AG04449 (cell line): ENCODE data around the gene KAT2B.
A peak's percentile ranks its signal among the peaks of the same experiment; 100 is the strongest.

Experiments used
- CTCF ChIA-PET: fragments of 350-600 bp; formaldehyde crosslinking; extraction: SDS; loops from one replicate; lab custom pipeline; 2021; ENCODE audit warnings: antibody characterized with exemption; lab: Yijun Ruan, JAX
- POLR2A ChIA-PET: fragments of 400-600, 350-600 bp; formaldehyde crosslinking; extraction: SDS; loops from one replicate; lab custom pipeline; 2020; ENCODE audit warnings: antibody characterized with exemption, inconsistent platforms; lab: Yijun Ruan, JAX
- DNase-seq: peaks from one replicate; pipeline ENCODE4 v3.0.0-alpha.2; 2010; ENCODE audit warnings: low read depth, low spot score
- H3K4me3 ChIP-seq: 2 replicates; pipeline ENCODE4 v1.5.1; 2011; ENCODE audit warnings: low read depth, mild to moderate bottlenecking, control low read depth, low read length
- TF ChIP-seq, protein P1 (sequence below): IDR thresholded peaks from one replicate; pipeline ENCODE4 v1.5.1; 2011; ENCODE audit warnings: mild to moderate bottlenecking, moderate library complexity, low read length, control low read depth, inconsistent platforms; ENCODE audit not compliant: insufficient read depth; ENCODE audit errors: missing control alignments

Gene KAT2B

DNA sequence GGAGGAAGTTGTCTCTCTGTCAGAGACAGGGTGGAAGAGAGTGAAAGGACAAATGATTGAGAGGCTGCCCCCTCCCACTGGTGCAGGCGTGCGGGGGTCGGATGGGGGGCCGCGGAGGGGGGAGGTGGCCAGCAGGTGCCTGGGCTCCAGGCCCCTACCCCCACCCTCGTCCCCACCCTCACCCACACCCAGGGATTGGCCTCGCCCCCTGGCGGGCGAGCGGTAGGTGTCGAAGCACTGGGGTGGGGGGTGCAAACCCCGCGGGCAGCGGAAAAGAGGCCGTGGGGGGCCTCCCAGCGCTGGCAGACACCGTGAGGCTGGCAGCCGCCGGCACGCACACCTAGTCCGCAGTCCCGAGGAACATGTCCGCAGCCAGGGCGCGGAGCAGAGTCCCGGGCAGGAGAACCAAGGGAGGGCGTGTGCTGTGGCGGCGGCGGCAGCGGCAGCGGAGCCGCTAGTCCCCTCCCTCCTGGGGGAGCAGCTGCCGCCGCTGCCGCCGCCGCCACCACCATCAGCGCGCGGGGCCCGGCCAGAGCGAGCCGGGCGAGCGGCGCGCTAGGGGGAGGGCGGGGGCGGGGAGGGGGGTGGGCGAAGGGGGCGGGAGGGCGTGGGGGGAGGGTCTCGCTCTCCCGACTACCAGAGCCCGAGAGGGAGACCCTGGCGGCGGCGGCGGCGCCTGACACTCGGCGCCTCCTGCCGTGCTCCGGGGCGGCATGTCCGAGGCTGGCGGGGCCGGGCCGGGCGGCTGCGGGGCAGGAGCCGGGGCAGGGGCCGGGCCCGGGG, at the start of gene KAT2B:
KAT2B (plus strand) TSS at position 682 of the 783 bp plus-strand sequence; CDS start at position 714, 32 bp downstream.
- ChIA-PET POLR2A (no interaction called here), CTCF (interaction anchor here (1.0 to 2.0 kb wide), 2 partner anchors 13 to 154 kb away, joined by 3 to 6 read pairs; no protein-coding TSS in a partner anchor)
- peak within 1 kb of the TSS; percentile 76 for H3K4me3 ChIP-seq
- TF ChIP-seq, protein P1, sequence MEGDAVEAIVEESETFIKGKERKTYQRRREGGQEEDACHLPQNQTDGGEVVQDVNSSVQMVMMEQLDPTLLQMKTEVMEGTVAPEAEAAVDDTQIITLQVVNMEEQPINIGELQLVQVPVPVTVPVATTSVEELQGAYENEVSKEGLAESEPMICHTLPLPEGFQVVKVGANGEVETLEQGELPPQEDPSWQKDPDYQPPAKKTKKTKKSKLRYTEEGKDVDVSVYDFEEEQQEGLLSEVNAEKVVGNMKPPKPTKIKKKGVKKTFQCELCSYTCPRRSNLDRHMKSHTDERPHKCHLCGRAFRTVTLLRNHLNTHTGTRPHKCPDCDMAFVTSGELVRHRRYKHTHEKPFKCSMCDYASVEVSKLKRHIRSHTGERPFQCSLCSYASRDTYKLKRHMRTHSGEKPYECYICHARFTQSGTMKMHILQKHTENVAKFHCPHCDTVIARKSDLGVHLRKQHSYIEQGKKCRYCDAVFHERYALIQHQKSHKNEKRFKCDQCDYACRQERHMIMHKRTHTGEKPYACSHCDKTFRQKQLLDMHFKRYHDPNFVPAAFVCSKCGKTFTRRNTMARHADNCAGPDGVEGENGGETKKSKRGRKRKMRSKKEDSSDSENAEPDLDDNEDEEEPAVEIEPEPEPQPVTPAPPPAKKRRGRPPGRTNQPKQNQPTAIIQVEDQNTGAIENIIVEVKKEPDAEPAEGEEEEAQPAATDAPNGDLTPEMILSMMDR, result peak; percentile 79
- DNase-seq, result no peak

DNA sequence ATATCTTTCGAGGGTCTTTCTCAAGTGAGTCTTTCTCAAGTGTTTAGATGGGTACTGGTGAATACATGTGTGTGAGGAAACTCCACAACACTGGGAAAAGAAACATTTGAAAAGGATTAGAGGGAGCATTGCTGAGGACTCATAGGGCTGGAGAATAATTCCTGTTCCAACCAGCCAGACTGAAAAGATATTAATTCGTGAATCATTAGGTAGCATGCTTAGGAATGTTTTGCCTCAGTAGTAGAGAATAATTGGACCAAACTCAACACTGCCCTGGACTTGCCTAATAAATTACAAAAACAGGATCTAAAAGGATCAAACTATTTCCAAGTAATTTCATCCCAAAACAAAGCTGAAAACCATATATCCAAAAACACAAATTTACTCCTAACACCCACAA, 45.5 kb upstream of the KAT2B start:
- DNase-seq, result no peak
- no peak overlapping the region for H3K4me3 ChIP-seq
- ChIA-PET POLR2A (no interaction called here), CTCF (no interaction called here)
- TF ChIP-seq, protein P1, result no peak

DNA sequence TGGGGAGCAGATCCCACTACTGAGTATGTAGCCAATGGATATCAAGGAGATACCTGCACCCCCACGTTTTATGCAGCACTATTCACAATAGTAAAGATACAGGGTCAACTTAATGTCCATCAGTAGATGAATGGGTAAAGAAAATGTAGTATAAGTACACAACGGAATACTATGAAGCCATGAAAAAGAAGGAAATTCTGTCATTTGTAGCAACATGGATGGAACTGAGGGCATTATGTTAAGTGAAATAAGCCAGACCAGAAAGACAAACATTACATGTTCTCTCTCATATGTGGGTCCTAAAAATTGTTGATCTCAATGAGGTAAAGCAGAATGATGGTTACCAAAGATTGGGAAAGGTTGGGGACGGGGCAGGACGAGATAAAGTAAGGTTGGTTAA, 42.7 kb upstream of the KAT2B start:
- POLR2A ChIA-PET, result no interaction called here
- DNase-seq, result no peak
- TF ChIP-seq, protein P1, result no peak

DNA sequence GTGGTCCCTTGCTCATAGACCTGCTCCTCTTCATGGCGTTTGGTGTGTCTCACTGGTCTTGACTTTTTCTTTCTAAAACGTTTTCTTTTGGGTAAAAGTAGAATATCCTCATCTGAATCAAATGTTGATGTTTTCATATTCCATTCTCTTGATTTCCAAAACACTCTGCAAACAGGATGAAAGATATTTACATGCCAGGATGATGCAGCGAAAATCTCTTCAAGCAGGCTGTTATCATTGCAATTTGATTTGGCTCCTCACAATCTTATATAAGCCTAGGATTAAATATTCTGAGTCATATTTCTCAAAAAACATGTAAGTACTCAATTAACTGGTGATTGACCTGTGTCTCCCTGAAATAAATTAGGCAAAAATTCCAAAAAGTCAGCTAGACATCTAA, 38.3 kb upstream of the KAT2B start:
- ChIA-PET CTCF (no interaction called here), POLR2A (no interaction called here)
- H3K4me3 ChIP-seq, result no peak overlapping the region
- TF ChIP-seq, protein P1, result no peak
- no peak for DNase-seq

More for the DNA sequence above, 42.7 kb upstream of the KAT2B start:
- CTCF ChIA-PET, result no interaction called here
- H3K4me3 ChIP-seq, result no peak overlapping the region

DNA sequence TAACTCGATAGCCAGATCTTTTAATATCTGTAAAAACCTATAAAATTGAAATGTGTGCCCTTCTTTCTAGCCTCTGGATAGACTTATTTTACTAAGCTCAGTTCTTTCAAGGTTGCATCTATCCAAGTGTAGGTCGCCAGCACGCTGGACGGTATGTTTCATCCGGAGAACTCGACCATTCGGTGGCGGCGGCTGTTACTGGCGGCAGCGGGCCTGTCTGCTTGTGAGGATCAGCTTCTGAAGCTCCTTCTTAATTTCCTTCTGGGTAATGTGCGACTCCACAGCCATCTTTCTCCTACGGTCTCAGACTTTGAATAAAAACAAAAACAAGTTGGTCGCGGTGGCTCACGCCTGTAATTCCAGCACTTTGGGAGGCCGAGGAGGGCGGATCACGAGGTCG, 32.3 kb upstream of the KAT2B start:
- H3K4me3 ChIP-seq, result no peak overlapping the region
- ChIA-PET POLR2A (no interaction called here), CTCF (no interaction called here)
- TF ChIP-seq, protein P1, result no peak
- no peak for DNase-seq

DNA sequence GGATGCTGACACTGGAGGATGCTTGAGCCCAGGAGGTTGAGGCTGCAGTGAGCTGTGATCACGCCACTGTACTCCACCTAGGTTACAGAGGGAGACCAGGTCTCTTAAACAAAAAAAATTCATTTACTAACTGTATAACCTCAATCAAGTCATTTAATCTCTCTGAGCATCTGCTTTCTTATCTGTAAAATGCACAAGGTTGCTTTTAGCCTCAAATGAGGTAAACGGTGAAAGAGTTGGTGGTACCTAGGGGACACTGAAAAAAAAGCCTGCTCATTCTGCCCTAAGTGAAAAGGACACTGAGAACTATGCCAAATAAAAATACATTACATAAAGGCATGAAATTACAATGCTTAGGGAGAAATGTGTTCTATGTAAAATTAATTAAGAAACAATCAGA, 31.6 kb upstream of the KAT2B start:
- ChIA-PET CTCF (no interaction called here), POLR2A (no interaction called here)

More for the DNA sequence above, 31.6 kb upstream of the KAT2B start:
- TF ChIP-seq, protein P1, result no peak
- no peak for DNase-seq
- no peak overlapping the region for H3K4me3 ChIP-seq
